NCI-H1417 (cell line): ENCODE measurements around the gene ANKRA2.
"Not testable (repeated sequence)": the region's sequence is repeated elsewhere in the genome, so short reads cannot be mapped to it uniquely, and the experiment has no call there.

ENCODE experiments used
- DNase-seq, 3 experiments: peaks; one replicate each; lab custom pipeline; 2025; lab: John Stamatoyannopoulos, UW

Gene ANKRA2

DNA sequence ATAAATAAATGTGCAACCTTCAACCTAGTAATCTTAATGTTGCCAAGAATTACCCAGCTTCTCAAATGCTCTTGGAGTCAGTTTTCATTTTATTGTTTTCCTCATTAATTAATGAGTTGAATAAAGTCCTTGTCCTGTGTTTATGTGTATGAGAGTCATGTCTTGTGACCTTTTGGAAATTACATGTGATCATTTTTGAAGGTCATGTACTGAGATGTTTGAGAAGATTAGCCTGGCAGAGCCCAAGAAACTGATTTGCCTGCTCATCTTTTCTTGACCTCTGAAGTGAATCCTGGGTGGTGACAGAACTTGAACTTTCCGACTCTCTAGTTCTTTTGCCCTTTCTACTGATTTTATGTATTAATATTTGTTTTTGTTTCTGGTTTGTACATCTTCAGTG lies 15.4 kb downstream of the ANKRA2 start:
- no peak for DNase-seq

- DNase-seq = peak in 1 of 3 experiments; percentile 14
Observed at GRCh38 chr5:73545403-73545779, 20.0 kb downstream of the ANKRA2 start.

GRCh38 chr5:73544429-73545402 lies 20.7 kb downstream of the ANKRA2 start:
- DNase-seq = peak; percentile 46 to 92 (median 69)

- no peak for DNase-seq
Observed at GRCh38 chr5:73542020-73542419, 23.4 kb downstream of the ANKRA2 start.

- no peak for DNase-seq
Observed at GRCh38 chr5:73540192-73540591, 25.2 kb downstream of the ANKRA2 start.

- no peak for DNase-seq
Observed at GRCh38 chr5:73539730-73540129, 25.7 kb downstream of the ANKRA2 start.

DNA sequence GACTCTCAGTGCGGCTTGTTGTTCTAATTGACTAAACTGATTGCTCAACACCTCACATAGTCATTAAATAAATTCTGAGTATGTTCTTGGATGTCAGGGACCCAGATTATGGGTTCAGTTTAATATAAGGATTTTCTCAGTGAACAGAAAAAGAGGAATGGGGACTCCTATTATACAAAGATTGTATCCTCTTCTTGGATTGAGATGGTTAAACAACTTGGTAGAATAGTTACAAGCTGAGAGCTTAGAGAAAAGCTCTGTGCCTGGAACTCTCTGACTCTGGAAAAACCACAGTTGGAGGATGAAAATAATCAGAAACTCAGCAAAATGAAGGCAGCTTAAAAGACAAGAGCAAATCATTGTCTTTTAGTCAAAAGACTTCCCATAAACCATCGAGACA lies 30.5 kb downstream of the ANKRA2 start:
- no peak for DNase-seq

DNA sequence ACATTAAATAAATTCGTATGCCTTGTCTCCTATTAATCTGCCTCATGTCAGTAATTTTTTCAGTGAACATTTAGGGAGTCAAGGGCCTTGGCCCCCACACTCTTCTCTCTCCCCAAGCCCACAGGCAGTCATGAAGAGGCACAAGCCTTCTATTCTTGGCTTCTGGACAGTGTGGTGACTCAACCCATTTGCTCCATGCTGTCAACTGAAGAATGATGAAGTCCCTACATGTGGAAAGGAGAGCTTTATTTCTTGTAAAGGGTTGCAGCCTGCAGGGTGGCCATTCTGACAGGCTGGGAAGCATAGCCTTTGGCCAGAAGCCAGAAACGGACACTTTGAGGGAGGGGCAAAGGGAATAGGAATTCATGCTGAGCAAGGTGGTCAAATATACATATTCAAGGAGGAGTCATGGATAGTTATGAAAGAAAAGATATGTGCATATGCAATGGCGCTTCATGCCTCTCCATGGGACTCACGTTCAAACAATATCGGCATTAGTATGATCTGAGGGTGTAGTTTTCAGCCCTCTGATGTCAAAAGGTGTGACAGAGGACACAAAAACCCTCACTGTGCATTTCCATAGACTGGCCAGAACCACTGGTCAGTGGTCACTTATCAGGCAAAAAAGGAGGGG lies 31.3 kb downstream of the ANKRA2 start:
- no peak for DNase-seq

DNA sequence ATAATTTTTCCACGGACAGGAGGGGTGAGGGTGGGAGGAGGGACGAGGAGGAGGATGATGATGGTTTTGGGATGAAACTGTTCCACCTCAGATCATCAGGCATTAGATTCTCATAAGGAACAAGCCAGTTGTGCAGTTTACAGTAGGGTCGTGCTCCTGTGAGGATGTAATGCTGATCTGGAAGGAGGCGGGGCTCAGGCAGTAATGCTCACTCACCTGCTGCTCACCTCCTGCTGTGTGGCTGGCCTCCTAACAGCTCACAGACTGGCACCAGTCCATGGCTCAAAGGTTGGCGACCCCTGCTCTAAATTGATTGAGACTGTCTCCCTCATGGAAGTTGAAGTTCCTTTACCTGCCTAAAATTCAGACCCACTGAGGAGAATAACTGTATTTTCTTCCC lies 33.2 kb downstream of the ANKRA2 start:
- no peak for DNase-seq

DNA sequence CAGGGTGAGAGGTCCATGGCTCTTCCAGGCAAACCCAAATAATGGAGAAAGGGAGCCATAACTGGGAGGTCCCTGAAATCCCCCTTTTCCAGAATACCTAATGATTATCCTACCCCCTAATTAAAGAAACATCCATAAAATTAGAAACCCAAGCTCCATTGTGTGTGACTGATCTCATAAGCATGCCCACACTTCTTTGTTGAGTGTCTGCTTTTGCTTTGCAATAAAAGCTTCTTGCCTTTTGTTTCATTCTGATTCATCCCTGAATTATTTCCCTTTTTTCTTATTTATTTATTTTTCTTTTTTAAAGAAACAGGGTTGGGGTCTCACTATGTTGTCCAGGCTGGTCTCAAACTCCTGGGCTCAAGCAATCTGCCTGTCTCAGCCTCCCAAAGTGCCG lies 34.1 kb downstream of the ANKRA2 start:
- DNase-seq = no peak

DNA sequence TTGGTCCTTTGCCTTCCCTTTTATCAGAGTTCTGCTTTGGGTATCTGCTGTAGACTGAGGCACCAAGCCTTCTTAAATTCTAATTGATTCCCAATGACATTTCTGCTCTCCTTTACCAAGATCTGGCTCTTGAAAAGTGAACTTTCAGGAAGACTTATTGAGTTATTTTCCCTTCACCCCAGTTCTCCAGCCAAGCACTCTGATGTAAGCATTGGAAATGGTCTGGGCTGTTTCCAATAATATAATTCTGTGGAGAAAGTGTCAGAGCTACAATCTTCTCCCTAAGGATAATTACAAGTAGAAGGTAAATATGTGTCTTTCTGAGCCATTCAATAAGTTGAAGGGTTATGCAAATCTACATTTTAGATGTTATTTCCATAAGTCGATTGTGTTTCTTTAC lies 36.4 kb downstream of the ANKRA2 start:
- no peak for DNase-seq

DNA sequence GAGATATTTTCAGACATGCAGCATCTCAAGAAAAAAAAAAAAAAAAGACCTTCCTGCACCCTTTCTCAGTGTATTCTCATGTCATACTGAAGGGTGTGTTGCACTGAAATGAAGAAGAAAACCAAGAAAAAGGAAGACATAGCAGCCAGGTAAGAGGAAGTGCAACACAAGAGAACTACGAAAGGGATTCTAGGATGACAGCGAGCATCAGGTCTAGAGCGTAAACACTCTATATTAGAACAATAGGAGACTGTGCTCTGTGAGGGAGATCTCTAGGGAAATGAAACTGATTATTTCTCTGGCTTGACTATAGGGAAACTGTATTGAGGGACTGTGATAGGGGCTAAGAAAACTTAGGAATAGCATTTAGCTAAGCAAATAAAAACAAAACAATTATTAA lies 37.2 kb downstream of the ANKRA2 start:
- peak in 1 of 3 experiments; percentile 4 for DNase-seq

DNA sequence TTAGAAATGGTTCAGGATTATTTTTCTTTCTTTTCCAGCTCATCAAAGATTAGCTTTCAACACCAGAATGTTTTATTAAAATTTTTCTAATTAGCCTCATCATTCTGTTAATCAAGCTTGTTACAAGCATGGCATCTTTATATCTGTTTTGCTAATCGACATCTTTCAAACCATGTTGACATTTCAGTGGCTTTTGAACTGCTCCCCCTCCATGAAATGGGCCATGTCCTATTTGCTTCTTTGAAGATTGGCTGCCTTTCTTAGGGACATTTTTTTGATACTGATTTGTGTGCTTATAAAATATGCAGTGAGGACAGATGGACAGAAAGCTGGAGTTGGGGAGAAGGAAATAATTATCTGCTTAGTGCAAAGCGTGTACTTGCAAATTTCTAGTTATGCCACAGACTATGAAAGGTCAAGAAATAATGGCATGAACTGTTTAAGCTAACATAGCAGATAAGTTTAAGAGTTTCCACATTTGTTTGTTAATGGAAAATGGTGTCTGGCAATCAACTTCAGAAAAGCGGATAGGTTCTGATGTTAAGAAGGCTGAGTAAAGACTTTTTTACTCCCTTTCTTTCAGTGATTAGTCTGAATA lies 39.7 kb downstream of the ANKRA2 start:
- DNase-seq = no peak

GRCh38 chr5:73523861-73524260 lies 41.6 kb downstream of the ANKRA2 start:
- DNase-seq = no peak

DNA sequence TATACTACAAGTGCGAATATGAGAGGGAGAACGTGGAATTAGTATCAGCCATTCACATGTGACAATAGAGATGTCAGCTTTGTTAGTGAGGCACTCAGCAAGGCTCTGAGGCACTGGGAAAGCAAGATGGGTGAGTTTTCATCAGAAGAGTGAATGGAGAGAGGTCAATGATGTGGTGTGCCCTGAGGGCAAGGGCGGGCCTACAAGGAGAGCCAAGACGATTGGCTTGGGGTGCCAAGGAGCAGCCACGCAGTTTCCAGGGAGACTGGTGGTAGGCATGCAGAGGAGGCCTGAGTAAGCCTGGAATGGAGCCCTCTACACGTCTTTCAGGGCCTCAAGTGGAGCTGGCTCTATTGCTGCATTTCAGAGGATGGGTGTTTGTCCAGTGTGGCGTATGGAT lies 42.5 kb downstream of the ANKRA2 start:
- DNase-seq = no peak

GRCh38 chr5:73519531-73520283 lies 45.7 kb downstream of the ANKRA2 start:
- DNase-seq = peak; percentile 39 to 82 (median 73)

DNA sequence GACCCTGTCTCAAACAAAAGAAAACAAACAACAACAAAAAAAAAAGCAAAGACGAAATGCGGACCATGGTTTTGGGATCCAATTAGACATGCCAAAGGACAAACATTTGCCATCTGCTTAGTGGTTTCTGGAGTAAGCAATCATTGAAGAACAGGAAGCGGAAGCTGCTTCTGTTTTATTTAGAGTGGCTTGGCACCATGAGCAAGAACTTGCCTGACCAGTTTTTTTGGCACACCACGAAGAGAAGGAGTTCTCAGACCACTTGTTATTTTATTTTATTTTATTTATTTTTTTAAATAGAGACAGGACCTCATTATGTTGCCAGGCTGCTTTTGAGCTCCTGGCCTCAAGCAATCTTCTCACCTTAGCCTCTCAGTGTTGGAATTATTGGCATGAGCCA lies 50.2 kb downstream of the ANKRA2 start:
- peak in 2 of 3 experiments; percentile 15 to 56 for DNase-seq

GRCh38 chr5:73514418-73514817 lies 51.0 kb downstream of the ANKRA2 start:
- no peak for DNase-seq

GRCh38 chr5:73513996-73514395 lies 51.4 kb downstream of the ANKRA2 start:
- peak in 2 of 3 experiments; percentile 25 to 52 for DNase-seq

DNA sequence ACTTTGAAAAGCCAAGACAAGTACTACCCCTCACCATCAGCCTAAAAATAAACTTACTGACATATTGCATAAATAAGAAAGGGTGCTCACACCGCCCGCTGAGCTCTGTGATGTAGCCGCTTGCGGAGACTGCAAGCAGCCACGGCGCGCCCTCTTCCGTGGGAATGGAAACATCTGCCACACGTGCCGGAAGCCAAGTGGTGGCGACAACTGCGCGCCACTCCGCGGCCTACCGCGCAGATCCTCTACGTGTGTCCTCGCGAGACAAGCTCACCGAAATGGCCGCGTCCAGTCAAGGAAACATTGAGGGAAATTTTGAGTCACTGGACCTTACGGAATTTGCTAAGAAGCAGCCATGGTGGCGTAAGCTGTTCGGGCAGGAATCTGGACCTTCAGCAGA lies 56.9 kb downstream of the ANKRA2 start:
- DNase-seq = not testable (repeated sequence)

DNA sequence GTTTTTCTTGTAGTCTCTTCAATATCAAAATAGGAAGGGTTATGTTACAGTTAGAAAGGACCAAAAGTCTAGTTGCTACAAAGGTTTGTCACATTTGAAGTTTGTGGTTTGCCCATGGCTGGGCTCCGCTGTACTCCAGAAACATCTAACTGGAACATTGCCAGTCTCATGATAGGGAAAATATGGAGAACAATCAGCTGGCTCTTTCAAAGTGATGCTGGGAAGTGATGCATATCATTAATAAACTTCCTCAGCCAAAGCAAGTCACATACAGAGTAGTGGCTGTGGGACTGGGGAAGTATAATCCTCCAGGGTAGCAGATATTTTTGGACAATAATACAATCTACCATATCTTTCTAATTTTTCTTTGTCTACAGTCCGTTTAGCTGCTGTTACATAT lies 58.4 kb downstream of the ANKRA2 start:
- DNase-seq = no peak

- no peak for DNase-seq
Observed at GRCh38 chr5:73506459-73506955, 58.9 kb downstream of the ANKRA2 start.
